OCI-LY1 (cell line): ENCODE data around the gene YAP1.

Source experiments
- H2AFZ ChIP-seq: fragments of 200-600 bp; sonication (generic), shearing (Covaris generic); 2 replicates; pipeline ENCODE4 v1.6.0; 2014; ENCODE audit warnings: antibody characterized with exemption, mild to moderate bottlenecking, low read length
- H3F3A ChIP-seq: fragments of 200-600 bp; sonication (generic), shearing (Covaris generic); 2 replicates; pipeline ENCODE4 v1.6.0; 2014; ENCODE audit warnings: mild to moderate bottlenecking, antibody characterized with exemption, low read length, moderate library complexity; ENCODE audit not compliant: insufficient read depth
- H3K27ac ChIP-seq: fragments of 200-600 bp; sonication (generic); 2 replicates; pipeline ENCODE4 v1.5.1; 2014; ENCODE audit warnings: low read length, mixed run types, mild to moderate bottlenecking, low read depth; ENCODE audit not compliant: poor library complexity, severe bottlenecking
- H3K27me3 ChIP-seq: fragments of 200-600 bp; sonication (generic); 2 replicates; pipeline ENCODE4 v1.6.0; 2014; ENCODE audit warnings: antibody characterized with exemption, mild to moderate bottlenecking, low read length, moderate library complexity; ENCODE audit not compliant: insufficient read depth
- H3K36me3 ChIP-seq: fragments of 200-600 bp; sonication (generic); 2 replicates; pipeline ENCODE4 v1.6.1; 2014; ENCODE audit warnings: mild to moderate bottlenecking, antibody characterized with exemption, low read length, moderate library complexity, mixed read lengths; ENCODE audit not compliant: insufficient read depth
- H3K4me1 ChIP-seq: fragments of 200-600 bp; sonication (generic); 2 replicates; pipeline ENCODE4 v1.5.1; 2014; ENCODE audit warnings: mild to moderate bottlenecking, low read length, moderate library complexity; ENCODE audit not compliant: insufficient read depth, severe bottlenecking
- H3K4me2 ChIP-seq: fragments of 200-600 bp; sonication (generic), shearing (Covaris generic); 2 replicates; pipeline ENCODE4 v1.6.1; 2014; ENCODE audit warnings: low read length
- H3K4me3 ChIP-seq: fragments of 200-600 bp; sonication (generic); 2 replicates; pipeline ENCODE4 v1.5.1; 2014; ENCODE audit warnings: low read length, low read depth, mild to moderate bottlenecking, mixed read lengths; ENCODE audit not compliant: poor library complexity, severe bottlenecking
- H3K79me2 ChIP-seq: fragments of 200-600 bp; shearing (Covaris generic); 2 replicates; pipeline ENCODE4 v1.6.1; 2016; ENCODE audit warnings: mixed run types, low read length, mixed read lengths; ENCODE audit not compliant: insufficient read depth
- H3K9ac ChIP-seq: fragments of 200-600 bp; sonication (generic), shearing (Covaris generic); 2 replicates; pipeline ENCODE4 v1.6.1; 2014; ENCODE audit warnings: mild to moderate bottlenecking, low read length, mixed read lengths
- H3K9me2 ChIP-seq: fragments of 200-600 bp; sonication (generic), shearing (Covaris generic); 2 replicates; pipeline ENCODE4 v1.6.1; 2014; ENCODE audit warnings: low read depth, mild to moderate bottlenecking, low read length, mixed read lengths
- H3K9me3 ChIP-seq: fragments of 200-600 bp; shearing (Covaris generic); 2 replicates; pipeline ENCODE4 v1.6.1; 2014; ENCODE audit warnings: low read length, mixed read lengths
- H4K20me1 ChIP-seq: fragments of 200-600 bp; sonication (generic), shearing (Covaris generic); 2 replicates; pipeline ENCODE4 v1.6.0; 2016; ENCODE audit warnings: mild to moderate bottlenecking, low read length; ENCODE audit not compliant: insufficient read depth
- CTCF ChIP-seq: fragments of 200-600 bp; sonication (generic), shearing (Covaris generic); IDR thresholded peaks from 2 replicates; pipeline ENCODE4 v1.5.1; 2017; ENCODE audit warnings: mild to moderate bottlenecking, antibody characterized with exemption, low read length, moderate library complexity, mixed read lengths
- EZH2 ChIP-seq: fragments of 200-600 bp; sonication (generic), shearing (Covaris generic); IDR thresholded peaks from 2 replicates; pipeline ENCODE4 v1.8.0; 2017; ENCODE audit warnings: borderline replicate concordance, mixed run types, mild to moderate bottlenecking, antibody characterized with exemption, low read length, moderate library complexity, mixed read lengths

The YAP1 gene

DNA sequence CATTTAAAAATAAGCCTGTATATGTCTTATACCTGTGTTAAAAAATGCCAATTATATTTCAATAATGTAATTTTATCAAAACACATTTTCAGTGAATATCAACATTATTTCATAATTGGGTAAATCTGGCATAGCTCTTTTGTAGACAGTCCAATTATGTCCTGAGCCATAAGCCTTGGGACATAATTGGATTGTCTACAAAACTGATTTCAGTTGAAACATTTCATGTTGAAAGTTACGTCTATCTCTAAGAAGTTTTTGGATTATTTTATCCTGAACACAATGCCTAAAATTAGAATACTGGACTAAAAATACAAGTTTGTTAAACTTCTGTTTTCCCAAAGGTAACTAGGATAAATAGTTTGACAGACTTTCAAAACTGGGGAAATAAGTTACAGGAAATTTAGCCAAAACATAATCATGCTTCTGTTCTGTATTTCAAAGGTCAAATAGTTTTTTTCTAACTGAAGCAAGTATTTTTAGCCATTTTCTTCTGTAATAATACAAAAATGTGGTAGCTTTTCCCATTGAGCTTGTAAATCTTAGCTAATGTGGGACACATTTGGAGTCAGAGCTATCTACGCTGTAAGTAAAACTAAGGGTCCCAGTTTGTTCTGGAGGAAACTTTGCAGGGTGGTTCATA is 106.3 kb downstream of the YAP1 start:
- Histone ChIP-seq H3F3A (no peaks in the 10 kb centered on the region), H3K4me2 (no peak overlapping the region), H3K9ac (no peak overlapping the region), H3K27me3 (no peaks in the 10 kb centered on the region), H3K9me2 (no peaks in the 10 kb centered on the region), H2AFZ (no peak overlapping the region), H3K27ac (no peak overlapping the region), H3K4me3 (no peak overlapping the region), H3K4me1 (no peaks in the 10 kb centered on the region), H3K79me2 (no peaks in the 10 kb centered on the region), H3K9me3 (no peaks in the 10 kb centered on the region), H3K36me3 (no peaks in the 10 kb centered on the region), H4K20me1 (no peaks in the 10 kb centered on the region; the same call in 1 of the 2 replicates)
- TF ChIP-seq CTCF = no peak
- no peak for TF ChIP-seq EZH2

DNA sequence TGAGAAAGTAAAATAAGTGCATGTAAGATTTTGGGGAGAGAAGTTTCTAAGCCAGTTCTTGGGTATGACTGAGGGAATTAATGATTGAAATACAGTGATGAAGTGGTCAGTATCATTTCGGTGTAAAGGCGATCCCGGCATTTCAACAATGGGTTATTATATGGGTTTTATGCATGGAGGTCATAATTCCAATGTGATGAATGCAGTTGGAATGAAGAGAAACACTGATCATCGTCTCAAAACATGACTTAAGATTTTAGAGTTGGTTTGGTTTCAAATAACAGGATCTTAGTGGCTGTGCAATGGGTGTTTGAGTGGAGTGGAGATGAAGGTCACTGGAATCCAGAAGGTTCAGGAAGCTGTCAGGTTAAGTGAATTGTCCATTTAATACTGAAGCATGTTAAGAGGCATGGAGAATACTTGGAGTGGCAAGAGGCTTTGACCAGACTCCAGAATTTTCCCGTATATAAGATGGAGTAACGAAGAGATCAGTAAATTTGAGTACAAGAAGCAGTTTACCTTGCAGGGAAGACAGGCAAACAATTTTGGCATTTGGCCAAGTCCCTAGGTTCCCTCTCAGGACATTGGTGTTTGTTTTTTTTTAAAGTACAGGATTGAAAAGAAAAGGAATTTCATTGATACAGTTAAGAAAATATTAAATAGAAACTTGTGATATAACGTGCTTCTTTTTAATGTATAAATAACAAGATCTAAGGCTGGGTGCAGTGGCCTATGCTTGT is 110.7 kb downstream of the YAP1 start:
- Histone ChIP-seq H3K9me2 (no peaks in the 10 kb centered on the region), H3K27me3 (no peaks in the 10 kb centered on the region), H3K4me2 (no peak overlapping the region), H2AFZ (no peak overlapping the region), H3K79me2 (no peaks in the 10 kb centered on the region), H3K9ac (no peak overlapping the region), H3K4me1 (no peaks in the 10 kb centered on the region), H4K20me1 (no peaks in the 10 kb centered on the region; the same call in 1 of the 2 replicates), H3K36me3 (no peaks in the 10 kb centered on the region), H3F3A (no peaks in the 10 kb centered on the region), H3K9me3 (no peaks in the 10 kb centered on the region), H3K27ac (no peak overlapping the region), H3K4me3 (no peak overlapping the region)
- TF ChIP-seq CTCF (no peak), EZH2 (no peak)

DNA sequence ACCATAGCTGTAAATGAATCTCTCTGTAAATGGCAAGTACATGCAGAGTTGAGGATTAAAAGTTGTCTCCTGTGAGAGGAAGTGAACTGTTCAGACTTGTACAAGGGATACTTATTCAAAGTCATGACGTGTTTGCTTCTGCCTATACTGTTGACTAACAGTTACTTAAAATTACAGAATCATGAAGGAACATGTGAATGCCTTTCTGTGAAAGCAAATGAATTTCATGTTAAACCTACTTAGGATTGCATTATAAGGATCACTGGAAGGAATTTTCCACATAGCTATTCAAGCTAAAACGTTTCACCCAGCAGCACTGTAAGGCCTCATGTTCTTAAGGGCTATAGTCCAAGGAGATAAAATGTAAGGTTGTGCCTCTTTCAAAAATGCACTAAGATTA is 113.6 kb downstream of the YAP1 start:
- TF ChIP-seq CTCF = no peak
- TF ChIP-seq EZH2 = no peak
- Histone ChIP-seq H3F3A (no peaks in the 10 kb centered on the region), H3K79me2 (no peaks in the 10 kb centered on the region), H3K9me3 (no peaks in the 10 kb centered on the region), H3K4me3 (no peak overlapping the region), H3K4me2 (no peak overlapping the region), H3K36me3 (no peaks in the 10 kb centered on the region), H4K20me1 (no peaks in the 10 kb centered on the region), H3K4me1 (no peaks in the 10 kb centered on the region), H3K27me3 (no peaks in the 10 kb centered on the region), H2AFZ (no peak overlapping the region), H3K9ac (no peak overlapping the region), H3K9me2 (no peaks in the 10 kb centered on the region), H3K27ac (no peak overlapping the region)
